RPMI7951 (cell line): ENCODE results near the gene TAOK2. TPM values are rescaled to one million over a fixed set of nuclear protein-coding genes. Genes with fewer than 3 reads are reported as not detected.
"Not testable (repeated sequence)": the region's sequence is repeated elsewhere in the genome, so short reads cannot be mapped to it uniquely, and the experiment has no call there.

Source experiments
- DNase-seq: peaks from one replicate; pipeline ENCODE4 v3.0.0-alpha.2; 2012; ENCODE audit warnings: low read depth
- total RNA-seq: library from RNA; depleted of rRNA; stranded (reverse); fragments of >200 nt; shearing (Covaris generic); gene quantifications from 2 replicates; pipeline ENCODE4 v1.2.3, GENCODE V29; 2014

The TAOK2 gene
- total RNA-seq, 1 experiment from 2014 or later: 15.3 TPM

- DNase-seq: no peak
Measured at GRCh38 chr16:30003670-30004423, 30.2 kb downstream of the TAOK2 start.

DNA sequence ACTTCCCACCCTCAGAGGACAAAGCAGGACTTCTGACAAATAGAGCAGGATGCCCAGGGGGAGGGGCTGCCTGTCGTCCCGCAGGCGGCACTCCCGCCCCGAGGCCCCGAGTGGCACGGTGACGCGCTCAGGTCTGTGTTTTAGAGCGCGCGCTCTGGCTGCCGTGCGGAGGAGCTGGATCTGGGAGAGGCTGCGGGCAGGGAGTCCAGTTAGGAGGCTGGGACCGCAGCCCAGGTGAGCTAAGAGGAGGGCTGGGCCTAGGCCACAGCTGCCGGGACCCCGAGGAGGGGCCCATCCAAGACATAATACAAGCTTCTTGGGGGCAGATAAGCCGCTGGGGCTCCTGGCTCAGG, 30.7 kb downstream of the TAOK2 start:
- DNase-seq: no peak

DNA sequence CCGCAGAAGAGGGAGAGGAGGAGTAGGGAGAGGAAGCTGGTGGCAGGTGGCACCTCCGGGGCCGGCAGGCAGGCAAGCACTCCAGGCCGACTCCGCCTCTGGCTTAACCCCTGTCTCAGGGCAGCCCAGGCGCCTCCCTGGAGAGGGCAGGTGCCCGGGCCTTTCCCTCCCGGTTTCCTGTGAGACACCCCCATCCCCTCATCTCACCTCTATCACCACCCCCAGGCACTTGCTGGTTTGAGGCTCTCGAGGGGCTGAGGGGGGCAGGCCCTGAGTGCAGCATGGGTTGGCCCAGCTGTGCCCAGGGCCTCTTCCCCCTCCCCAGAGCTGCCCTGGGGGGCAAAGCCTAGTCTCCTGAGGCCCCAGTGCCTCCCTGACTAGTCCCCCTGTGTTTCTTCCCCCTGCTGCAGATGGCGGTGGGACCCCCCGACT, 31.2 kb downstream of the TAOK2 start:
- DNase-seq: no peak

DNA sequence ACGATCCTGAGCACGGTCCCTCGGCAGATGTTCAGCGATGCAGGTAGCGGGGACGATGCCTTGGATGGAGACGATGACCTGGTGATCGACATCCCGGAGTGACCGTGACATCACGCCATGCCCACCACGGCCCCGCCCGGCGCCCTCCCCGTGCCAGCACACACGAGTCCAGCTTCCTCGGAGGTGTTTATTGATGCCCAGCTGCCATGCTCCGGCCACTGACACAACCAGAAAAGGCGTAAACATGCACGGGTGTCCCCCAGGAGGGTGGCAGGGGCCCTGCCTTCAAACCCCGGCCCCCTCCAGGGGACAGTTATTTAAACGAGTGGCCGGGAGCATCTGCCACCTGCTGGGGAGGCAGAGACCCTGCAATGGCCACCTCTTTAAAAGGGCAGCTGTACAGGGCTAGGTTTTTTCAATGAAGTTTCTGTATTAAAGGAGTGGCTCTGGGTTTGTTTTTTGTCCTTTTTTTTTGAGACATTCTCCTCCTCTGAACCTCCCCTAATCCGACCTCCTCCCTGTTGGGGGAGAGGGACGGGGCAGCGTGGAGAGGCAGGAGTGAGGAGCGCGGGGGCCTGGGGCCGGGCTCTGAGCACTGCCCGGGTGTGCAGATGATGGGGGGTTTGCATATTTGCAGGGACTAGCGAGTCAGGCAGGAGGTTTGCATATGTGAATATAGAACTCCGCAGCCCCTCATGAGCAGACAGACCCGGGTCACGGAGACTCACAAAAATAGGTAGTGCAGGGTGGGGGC, 31.9 kb downstream of the TAOK2 start:
- peak; percentile 42 for DNase-seq

DNA sequence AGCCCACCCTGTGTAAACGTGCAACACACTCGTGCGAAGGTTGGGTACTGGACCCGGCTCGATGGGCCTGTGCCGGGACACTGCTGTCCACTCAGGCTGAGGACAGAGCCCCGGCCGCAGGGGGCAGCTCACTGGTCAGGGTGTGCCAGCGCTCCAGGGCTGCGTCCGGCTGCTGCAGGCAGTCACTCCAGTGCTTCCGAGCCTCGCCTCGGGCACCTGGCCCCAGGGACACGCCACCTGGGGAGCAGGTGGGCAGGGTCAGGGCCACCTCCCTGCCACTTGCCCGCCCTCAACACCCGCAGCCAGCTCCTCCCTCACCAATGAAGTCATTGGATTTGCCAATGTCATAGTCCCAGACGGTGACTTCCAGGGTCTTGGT, 32.4 kb downstream of the TAOK2 start:
- no peak for DNase-seq

GRCh38 chr16:30006659-30007377, 33.1 kb downstream of the TAOK2 start:
- DNase-seq: no peak

DNA sequence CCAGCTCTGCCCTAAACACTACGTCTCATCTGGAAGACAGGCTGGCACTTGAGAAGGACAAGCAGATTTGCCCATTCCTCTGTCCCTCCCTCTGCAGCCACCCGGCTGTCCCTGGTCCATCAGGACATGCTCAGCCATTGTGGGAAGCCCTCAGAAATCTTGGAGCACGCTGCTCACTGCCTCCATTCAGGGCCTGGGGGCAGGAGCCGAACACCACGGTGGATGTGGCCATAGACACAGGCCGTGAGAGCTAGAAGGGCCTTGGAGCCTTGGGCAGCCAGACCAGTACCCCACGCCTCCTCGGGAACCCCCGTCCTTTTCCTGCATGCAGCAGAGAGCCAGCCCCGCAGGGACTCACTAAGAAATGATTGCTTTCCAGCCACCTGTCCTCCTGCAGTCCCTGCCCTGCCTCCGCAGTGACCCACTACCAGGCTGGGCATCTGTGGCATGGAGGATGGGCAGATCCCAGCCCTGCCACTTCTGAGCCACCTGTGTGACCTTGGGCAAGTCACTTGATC, 33.8 kb downstream of the TAOK2 start:
- DNase-seq: no peak

- DNase-seq: no peak
Measured at GRCh38 chr16:30009085-30009862, 35.6 kb downstream of the TAOK2 start.

- no peak for DNase-seq
Measured at GRCh38 chr16:30009990-30010843, 36.5 kb downstream of the TAOK2 start.

DNA sequence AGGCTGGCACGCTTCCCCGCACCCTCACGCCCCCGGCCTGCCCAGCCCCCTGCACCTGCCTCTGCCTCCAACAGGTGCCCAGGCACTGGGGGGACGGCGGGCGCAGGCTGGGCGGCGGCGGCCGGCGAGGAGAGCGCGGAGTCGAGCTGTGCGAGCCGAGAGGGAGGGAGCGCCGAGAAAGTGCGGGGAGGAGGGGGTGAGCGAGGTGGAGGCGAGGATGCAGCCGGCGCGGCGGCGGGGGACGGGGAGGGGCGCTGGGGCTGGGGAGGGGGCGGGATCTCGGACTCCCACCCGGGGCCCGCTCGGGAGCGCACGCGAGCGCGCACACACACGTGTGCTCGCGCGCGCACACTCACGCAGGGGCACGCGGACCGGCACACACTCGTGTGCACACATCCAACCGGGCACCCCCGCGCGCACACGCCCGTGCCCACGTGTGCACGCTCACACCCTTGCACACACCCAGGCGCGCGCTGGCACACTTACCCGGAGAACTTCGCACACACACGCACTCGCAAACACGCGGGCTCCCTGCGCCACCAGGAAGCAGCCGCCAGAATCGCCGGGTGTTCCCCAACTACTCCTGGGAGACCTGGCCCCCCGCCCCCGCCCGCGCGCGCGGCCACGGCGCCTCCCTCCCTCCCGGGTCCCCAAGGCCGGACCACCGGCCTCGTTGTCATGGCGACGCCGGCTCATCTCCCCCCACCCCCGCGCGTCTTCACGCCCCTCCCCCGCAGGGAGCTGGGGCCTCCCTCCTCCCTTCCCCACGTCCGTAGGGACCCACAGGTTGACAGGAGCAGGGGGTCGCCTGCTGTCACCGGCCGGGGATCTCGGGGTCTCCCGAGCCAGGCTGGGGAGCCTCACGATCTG, 37.4 kb downstream of the TAOK2 start, which contains the start of gene DOC2A:
Gene DOC2A, minus strand, starts transcription at position 184 of the 870 bp plus-strand sequence. CDS start 805 bp downstream, outside the sequence.
- no peak for DNase-seq

- DNase-seq: no peak
Measured at GRCh38 chr16:30011714-30012504, 38.2 kb downstream of the TAOK2 start.

DNA sequence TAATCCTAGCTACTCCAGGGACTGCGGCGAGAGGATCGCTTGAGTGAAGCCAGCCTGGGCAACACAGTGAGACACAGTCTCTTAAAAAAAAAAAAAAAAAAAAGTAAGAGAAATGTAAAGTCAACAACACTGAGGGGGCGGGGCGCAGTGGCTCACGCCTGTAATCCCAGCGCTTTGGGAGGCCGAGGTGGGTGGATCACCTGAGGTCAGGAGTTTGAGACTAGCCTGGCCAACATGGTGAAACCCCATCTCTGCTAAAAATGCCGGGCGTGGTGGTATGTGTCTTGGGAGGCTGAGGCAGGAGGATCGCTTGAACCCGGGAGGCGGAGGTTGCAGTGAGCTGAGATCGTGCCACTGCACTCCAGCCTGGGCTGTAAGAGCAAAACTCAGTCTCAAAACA, 38.9 kb downstream of the TAOK2 start:
- not testable (repeated sequence) for DNase-seq

DNA sequence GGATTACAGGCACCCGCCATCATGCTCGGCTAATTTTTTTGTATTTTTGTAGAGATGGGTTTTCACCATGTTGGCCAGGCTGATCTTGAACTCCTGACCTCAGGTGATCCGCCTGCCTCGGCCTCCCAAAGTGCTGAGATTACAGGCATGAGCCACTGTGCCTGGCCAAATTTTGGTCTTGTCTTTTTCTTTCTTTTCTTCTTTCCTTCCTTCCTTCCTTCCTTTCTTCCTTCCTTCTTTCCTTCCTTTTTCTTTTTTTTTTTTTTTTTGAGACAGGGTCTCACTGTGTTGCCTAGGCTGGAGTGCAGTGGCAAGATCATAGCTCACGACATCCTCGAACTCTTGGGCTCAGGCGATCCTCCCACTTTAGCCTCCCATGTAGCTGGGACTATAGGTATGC, 41.8 kb downstream of the TAOK2 start:
- DNase-seq: not testable (repeated sequence)

GRCh38 chr16:30016555-30017276, 43.0 kb downstream of the TAOK2 start:
- DNase-seq: no peak

DNA sequence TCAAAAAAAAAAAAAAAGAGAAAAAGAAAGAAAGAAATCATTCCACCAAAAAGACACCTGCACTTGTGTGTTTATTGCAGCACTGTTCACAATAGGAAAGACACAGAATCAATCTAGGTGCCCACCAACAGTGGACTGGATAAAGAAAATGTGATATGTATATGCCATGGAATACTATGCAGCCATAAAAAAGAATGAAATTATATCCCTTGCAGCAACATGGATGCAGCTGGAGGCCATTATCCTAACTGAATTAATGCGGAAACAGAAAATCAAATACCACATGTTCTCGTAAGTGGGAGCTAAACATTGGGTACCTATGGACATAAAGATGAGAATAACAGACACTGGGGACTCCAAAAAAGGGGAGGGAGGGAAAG, 43.6 kb downstream of the TAOK2 start:
- DNase-seq: no peak

GRCh38 chr16:30017937-30018336, 44.3 kb downstream of the TAOK2 start:
- DNase-seq: not testable (repeated sequence)

GRCh38 chr16:30018731-30019158, 45.1 kb downstream of the TAOK2 start:
- DNase-seq: no peak

DNA sequence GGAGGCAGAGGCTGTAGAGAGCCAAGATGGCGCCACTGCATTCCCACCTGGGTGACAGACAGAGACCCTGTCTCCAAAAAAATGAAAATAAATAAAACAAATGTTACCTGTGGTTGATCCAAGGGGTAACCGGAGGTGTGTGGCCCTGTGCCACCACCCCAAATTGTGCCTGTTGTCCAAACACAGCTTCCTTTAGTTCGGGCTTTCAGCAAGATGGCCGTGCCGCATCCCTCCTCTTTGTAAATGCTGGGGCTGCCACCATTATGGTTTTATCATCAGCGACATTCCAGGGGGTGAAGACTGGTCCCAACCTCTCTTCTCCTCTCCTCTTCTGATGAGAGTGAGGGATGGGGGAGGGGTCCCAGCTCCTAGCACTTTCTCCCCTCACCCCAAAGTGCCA, 49.2 kb downstream of the TAOK2 start, which contains the start of gene C16orf92:
Gene C16orf92, plus strand, starts transcription at position 312 of the 400 bp plus-strand sequence. CDS start 143 bp downstream, outside the sequence.
- DNase-seq: no peak
